H7 (cell line): ENCODE results near the gene BCL2L2. TPM values are rescaled to one million over a fixed set of nuclear protein-coding genes. Genes with fewer than 3 reads are reported as not detected.
A peak's percentile ranks its signal among the peaks of the same experiment; 100 is the strongest.

Experiments used
- DNase-seq: peaks from one replicate; pipeline ENCODE4 v3.0.0; 2012
- H3K27me3 ChIP-seq: 2 replicates; pipeline ENCODE4 v1.6.0; 2011; ENCODE audit warnings: mild to moderate bottlenecking, low read length; ENCODE audit not compliant: control insufficient read depth, insufficient read depth
- H3K36me3 ChIP-seq: replicated peaks from 2 replicates; pipeline ENCODE4 v1.5.1; 2011; ENCODE audit warnings: low read length; ENCODE audit not compliant: control insufficient read depth, insufficient read depth
- H3K4me3 ChIP-seq: 2 replicates; pipeline ENCODE4 v1.5.1; 2011; ENCODE audit warnings: low read depth, mild to moderate bottlenecking, control low read depth, low read length, moderate library complexity; ENCODE audit not compliant: insufficient read depth
- total RNA-seq: library from RNA; depleted of rRNA; stranded (reverse); fragments of >200 nt; shearing (Covaris generic); gene quantifications from 2 replicates; pipeline ENCODE4 v1.2.3, GENCODE V29; 2014

The BCL2L2 gene
- total RNA-seq, 1 experiment from 2014 or later = 8.8 TPM

DNA sequence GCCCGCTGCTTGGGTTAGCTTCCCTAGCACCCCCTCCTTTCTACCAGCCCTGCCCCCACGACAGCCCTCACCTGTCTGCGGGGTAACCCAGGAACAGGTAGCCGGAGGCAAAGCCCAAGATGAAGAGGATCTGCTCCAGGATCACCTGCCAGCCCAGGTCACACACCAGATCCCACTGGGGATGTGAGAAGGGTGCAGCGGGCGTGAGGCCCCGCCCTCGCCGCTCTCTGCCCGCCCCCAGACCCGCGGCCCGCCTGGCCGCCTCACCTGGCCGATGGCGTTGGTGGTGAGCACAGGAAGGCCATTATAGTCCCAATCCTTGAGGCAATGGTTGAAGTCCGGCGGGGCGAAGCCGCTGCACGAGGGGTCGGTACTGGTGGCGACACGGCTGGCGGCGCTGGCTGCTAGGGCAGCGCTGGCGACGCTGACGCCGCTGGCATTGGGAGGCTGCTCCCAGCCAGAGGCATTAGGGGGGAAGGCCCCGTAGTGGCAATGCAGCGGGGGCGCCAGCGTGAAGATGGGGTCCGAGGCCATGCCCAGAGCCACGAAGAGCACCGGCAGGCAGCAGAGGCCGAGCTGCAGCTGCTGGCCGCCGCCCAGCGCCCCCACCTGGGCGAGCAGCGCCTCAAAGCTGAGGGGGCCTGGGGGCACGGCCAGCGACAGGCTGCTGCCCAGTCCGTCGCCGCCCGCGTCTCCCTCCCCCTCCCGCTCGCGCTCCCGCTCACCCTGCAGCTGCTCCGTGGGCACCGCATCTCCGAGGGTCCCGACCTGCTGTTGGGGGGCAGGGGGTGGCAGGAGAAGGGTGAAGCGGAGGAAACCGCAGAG lies 45.3 kb downstream of the BCL2L2 start:
- Histone ChIP-seq H3K4me3 (peak overlapping the region; percentile 84), H3K36me3 (0 out of 2 replicates have a peak, but pooled peaks cover 1% of the 10 kb centered on the region), H3K27me3 (peaks cover 16% of the 10 kb centered on the region)
- DNase-seq = peak; percentile 94

DNA sequence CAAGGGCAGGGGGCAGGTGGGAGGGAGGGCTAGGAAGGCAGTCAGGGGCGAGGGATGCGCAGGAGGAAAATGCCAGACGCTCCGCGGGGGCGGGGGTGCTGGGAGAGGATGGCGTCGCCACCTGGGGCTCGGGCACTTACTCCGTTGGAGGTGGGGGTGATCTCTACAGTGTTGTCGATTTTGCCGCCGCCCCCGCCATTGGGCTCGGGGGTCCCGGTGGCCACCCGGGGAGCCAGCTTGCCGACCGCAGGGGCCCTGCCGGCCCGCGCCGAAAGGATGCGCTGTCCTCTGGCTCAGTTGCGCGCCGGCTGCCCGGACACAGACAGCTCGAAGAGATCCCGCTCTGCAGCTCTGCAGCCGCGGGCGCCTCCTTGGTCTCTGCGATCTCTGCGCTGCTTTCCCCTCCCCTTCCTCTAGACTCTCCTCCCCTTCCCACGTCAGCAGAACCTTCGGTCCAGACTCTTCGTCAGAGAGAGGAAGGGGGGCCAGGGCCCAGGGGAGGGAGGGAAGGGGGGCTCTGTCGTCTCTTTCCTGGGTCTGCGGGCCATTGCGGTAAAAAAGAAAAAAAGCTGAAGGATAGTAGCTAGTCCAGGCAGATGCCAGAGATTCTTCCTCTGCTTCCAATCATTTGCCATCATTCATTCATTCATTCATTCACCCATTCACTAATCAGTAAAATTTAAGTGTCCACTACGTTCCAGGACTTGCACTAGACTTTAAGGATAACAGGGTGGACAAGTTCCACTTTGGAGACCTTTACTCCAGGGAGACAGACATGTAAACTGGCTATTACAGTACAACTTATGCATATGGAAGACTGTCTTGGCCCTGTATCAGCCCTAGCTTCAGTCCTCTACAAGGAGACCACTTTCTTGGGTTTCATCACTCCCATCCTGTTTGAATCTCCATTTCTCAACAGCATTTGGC lies 46.1 kb downstream of the BCL2L2 start, which contains the start of gene SLC22A17:
Gene SLC22A17 (minus strand): TSS at position 382 of the 927 bp plus-strand sequence.
- Histone ChIP-seq H3K4me3 (peak within 1 kb of the TSS; percentile 84), H3K27me3 (peaks cover 16% of the 10 kb centered on the region), H3K36me3 (0 out of 2 replicates have a peak, but pooled peaks cover 1% of the 10 kb centered on the region)
- peak; percentile 94 for DNase-seq

DNA sequence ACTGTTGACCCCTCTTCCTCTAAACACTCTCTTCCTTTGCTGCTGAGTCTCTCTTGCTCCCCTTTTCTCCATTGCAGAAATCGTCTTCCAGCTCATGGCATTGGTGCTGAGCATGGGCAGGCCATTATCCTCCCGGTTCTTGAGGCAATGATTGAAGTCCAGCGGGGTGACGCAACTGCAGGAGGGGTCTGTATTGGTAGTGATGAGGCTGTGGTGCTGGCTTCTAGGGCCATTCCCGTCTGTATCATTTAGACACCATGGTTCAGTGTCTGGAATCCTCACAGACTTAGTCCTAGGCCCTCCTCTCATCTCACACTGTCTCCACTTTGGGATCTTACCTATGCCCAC lies 46.8 kb downstream of the BCL2L2 start:
- H3K36me3 ChIP-seq = no peaks in the 10 kb centered on the region
- peak; percentile 22 for DNase-seq
- peaks cover 16% of the 10 kb centered on the region for H3K27me3 ChIP-seq
- H3K4me3 ChIP-seq = no peak overlapping the region

DNA sequence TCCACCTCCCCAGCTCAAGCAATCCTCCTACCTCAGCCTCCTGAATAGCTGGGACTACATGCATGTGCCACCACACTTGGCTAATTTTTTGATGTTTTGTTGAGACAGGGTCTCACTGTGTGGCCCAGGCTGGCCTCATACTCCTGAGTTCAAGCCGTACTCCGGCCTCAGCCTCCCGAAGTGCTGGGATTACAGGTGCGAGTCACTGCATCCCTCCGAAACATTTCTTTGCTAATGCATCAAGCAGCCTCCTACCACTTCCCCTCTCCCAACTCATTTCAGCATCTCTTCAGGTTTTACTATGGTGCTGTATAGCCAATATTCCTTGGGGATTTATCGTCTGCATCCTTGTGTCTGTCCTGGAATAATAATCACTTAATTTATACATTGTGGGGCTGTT lies 48.4 kb downstream of the BCL2L2 start:
- Histone ChIP-seq H3K27me3 (peaks cover 16% of the 10 kb centered on the region), H3K4me3 (no peak overlapping the region), H3K36me3 (peaks cover 1% of the 10 kb centered on the region; the same call in 1 of the 2 replicates)
- peak; percentile 3 for DNase-seq

DNA sequence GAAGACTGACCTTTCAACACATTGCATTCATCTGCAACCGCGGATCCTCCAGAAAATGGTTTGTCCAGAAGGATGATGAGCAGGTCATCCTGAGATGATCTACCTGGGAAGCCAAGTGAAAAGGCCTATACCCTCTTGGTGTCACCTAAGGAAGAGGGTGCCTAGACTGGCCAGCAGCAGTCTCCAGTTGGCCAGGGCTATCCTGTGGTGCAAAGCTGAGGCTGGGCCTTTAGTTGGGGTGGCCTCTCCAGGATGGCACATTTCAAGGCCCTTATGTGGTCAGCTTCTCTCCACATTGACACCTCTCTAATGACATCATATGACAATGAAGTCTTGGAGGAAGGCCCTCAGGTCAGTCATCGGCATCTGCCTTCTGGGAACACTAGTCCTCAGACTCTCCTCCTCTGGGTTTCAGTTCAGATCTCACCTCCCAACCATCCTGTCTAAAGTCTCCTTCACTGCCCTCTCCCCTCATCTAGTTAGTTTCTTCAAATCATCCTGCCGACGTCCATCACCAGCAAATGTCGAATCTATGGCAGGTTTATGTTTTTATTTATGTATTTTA lies 49.3 kb downstream of the BCL2L2 start:
- peak; percentile 12 for DNase-seq

DNA sequence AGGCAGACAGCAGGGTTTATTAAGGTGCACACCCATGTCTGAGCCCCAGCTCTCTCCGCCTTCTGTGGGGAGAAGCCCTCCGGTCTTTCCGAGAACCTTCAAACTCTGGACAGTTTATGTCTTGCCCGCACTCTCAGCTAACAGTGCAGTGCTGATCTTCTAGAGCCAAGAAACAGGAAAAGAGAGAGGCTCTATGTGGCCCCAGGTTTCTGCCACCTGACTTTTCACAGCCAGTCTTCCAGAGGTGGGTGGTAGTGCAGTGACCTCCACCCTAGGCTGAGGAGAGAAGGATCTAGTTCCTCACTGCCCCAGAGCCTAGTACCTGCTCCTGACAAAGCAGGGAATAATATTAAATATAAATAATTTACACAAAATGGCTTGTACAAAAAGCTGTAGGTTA lies 50.0 kb downstream of the BCL2L2 start:
- peaks cover 11% of the 10 kb centered on the region; the same call in 1 of the 2 replicates for H3K27me3 ChIP-seq
- DNase-seq = peak; percentile 11
- no peak overlapping the region for H3K4me3 ChIP-seq
- H3K36me3 ChIP-seq = peaks cover 1% of the 10 kb centered on the region; the same call in 1 of the 2 replicates

More for the DNA sequence above, 49.3 kb downstream of the BCL2L2 start:
- no peak overlapping the region for H3K4me3 ChIP-seq
- H3K27me3 ChIP-seq = peaks cover 16% of the 10 kb centered on the region
- peaks cover 1% of the 10 kb centered on the region; the same call in 1 of the 2 replicates for H3K36me3 ChIP-seq

DNA sequence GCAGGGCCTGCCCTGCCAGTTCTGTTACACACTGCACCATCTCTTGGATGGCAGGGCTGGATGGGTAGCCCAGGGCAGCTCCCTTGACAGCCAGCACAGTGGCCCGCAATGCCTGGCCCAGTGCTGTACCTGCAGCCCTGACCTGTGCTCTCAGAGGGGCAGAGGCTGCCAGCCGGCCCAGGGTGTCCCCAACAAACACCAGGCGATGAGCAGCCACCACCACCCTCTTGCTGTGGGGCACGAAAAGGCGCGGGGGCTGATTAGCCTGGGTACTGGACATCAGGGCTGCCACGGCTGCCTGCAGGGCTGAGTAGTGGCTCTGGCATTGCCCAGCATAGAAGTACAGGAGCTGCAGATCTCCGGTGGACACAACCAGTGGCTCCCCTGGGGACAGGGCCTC lies 50.6 kb downstream of the BCL2L2 start:
- Histone ChIP-seq H3K27me3 (peaks cover 6% of the 10 kb centered on the region; the same call in 1 of the 2 replicates), H3K4me3 (no peak overlapping the region), H3K36me3 (peaks cover 1% of the 10 kb centered on the region; the same call in 1 of the 2 replicates)
- peak; percentile 14 for DNase-seq

DNA sequence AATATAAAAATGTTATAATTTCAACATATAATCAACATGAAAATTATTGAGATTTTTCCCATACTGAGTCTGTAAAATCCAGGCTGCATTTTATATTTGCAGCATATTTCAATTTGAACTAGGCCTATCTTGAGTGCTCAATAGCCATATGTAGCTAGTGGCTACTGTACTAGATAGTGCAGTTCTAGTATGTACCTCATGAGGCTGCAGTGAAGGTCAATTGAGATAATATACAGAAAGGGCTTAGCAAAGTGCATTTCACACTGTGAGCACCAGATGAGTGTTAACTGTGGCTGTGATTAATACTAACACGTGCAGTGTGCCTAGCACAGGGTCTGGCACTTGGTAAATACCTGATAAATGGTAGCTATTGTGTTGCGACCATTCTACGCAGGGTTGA lies 51.4 kb downstream of the BCL2L2 start:
- H3K27me3 ChIP-seq = peaks cover 4% of the 10 kb centered on the region; the same call in 1 of the 2 replicates
- H3K36me3 ChIP-seq = peaks cover 1% of the 10 kb centered on the region; the same call in 1 of the 2 replicates
- peak; percentile 8 for DNase-seq
- no peak overlapping the region for H3K4me3 ChIP-seq

DNA sequence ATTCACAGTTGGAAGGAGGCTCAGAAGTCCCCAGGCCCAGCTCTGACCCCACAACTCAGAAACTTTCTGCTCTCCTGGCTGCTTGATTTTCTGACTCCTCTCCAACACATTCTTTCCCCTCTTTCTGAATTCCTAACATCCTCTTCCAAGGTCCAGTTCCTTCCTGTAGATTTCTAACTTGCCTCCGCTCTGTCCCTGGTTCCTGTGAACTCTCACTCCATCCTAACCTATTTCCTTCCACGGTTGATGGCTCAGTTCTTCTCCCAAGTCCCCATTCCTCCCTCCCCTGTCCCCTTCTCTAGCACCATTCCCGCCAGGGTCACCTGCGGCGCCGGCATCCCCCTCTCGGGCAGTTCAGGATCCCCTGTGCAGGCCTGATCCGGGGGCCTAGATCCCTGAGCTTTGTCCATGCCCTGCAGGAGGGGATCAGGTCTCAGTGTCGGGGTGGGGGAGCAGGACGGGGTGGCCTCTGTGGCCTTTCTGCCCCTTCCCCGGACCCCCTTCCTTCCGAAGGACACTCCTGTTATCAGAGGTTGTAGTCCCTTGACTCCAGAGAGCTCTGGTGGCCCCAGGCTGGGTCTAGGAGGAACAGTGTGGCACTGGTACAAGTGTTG lies 52.0 kb downstream of the BCL2L2 start:
- DNase-seq = peak; percentile 46
- peaks cover 1% of the 10 kb centered on the region; the same call in 1 of the 2 replicates for H3K36me3 ChIP-seq

DNA sequence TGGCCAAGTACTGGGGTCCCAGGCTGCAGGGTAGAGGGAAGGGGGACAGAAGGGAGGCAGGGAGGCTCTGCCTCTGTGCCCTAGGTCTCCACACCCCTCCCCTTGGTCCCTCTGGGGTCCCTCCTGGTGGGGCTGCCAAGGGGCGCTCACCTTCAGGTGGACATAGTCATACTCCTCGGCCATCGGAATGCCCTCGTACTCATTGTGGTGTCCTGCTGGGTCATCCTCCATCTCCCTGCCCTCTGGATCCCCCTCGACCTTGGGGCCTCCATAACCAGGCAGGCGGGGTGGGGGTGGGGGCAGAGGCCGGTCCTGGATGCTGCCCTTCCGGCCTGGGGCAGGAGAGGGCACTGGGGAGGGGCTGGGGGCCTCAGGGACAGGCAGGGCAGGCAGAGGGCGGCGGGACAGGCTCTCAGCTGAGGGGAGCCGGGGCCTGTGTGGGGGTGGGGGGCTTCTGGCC lies 52.6 kb downstream of the BCL2L2 start:
- Histone ChIP-seq H3K4me3 (no peak overlapping the region), H3K36me3 (peaks cover 1% of the 10 kb centered on the region; the same call in 1 of the 2 replicates), H3K27me3 (no peaks in the 10 kb centered on the region; the same call in 1 of the 2 replicates)
- DNase-seq = peak; percentile 49

More for the DNA sequence above, 52.0 kb downstream of the BCL2L2 start:
- Histone ChIP-seq H3K27me3 (no peaks in the 10 kb centered on the region; the same call in 1 of the 2 replicates), H3K4me3 (no peak overlapping the region)

DNA sequence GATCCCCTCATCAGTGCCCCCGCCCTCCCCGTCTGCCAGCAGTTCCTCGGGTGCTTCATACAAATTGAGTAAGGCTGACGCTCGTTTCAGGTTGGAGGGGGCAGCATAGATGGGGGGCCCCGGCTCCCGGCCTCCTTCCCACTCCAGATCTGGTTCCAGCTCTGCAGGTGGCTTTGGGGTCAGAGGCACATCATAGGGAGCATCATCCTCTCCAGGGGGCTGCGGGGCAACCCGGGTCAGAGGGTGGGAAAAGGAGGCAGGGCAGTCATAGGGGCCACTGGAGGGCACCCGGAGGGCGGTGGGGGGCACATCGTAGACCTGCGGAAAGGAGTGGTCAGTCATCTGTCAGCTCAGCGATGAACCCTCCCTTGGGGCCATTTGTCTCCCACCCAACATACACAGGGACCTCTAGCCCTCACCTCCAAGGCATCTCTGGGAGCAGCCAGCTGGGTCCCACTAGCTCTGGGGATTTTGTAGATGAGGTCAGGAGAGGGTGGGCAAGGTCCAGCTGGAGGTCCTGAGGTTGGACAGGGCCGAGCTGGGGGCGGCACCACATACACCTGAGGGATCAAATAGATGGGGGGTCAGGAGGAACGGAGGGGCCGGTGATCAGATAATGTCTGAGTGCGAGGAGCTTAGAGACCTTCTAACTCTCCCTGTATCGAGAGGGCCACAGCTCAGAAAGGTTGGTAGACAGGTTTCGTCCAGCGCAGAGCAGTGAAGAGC lies 53.3 kb downstream of the BCL2L2 start:
- DNase-seq = peak; percentile 30
- Histone ChIP-seq H3K27me3 (peaks cover 2% of the 10 kb centered on the region; the same call in 1 of the 2 replicates), H3K36me3 (peaks cover 1% of the 10 kb centered on the region; the same call in 1 of the 2 replicates)

DNA sequence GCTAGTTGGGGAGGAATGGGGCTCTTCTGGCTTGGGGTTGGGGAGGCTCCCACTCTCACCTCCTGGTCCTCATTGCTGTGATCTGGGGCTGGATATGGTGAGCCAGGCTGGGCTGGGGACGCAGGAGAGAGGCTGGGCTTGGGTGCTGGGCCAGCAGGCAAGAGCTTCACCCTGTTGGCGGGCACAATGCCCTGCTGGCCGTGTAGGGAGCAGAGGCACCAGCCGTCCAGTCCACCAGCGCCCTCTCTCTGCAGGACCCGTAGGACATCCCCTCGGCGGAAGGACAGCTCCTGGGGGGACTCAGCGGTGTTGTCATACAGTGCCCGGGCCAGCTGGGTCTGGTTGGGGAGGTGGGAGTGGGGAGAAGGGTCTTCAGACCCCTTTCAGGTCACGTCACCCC lies 53.9 kb downstream of the BCL2L2 start:
- H3K4me3 ChIP-seq = no peak overlapping the region
- peaks cover 1% of the 10 kb centered on the region; the same call in 1 of the 2 replicates for H3K36me3 ChIP-seq
- peaks cover 2% of the 10 kb centered on the region; the same call in 1 of the 2 replicates for H3K27me3 ChIP-seq
- peak; percentile 89 for DNase-seq

More for the DNA sequence above, 53.3 kb downstream of the BCL2L2 start:
- H3K4me3 ChIP-seq = no peak overlapping the region

DNA sequence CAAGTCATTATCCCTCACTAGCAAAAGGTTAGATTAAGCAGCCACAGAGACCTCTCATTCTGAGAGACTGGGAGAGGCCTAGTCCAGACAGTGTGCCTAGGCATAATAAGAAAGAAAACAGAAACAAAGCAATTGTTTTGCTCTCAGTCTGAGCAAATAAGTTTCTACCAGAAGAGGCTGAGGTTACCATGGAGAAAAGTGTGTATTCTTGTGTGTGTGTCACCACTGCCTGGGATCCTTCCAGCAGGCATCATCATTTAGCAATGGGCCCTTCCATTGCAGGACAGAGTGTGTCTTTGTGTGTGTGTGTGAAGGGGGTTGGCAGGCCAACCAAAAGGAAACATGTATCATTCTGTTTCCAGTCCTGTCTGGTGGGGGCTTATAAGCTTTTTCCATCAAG lies 54.7 kb downstream of the BCL2L2 start:
- no peak overlapping the region for H3K4me3 ChIP-seq
- DNase-seq = no peak
- peaks cover 2% of the 10 kb centered on the region; the same call in 1 of the 2 replicates for H3K27me3 ChIP-seq
- H3K36me3 ChIP-seq = peaks cover 1% of the 10 kb centered on the region; the same call in 1 of the 2 replicates
